CD4-positive, CD25-positive, alpha-beta regulatory T cell (primary cell): Measurements from ENCODE around the gene CUX1. TPM values are rescaled to one million over a fixed set of nuclear protein-coding genes. Genes with fewer than 3 reads are reported as not detected.
A peak's percentile ranks its signal among the peaks of the same experiment; 100 is the strongest.
"Not testable (repeated sequence)": the region's sequence is repeated elsewhere in the genome, so short reads cannot be mapped to it uniquely, and the experiment has no call there.

Experiments
- ATAC-seq, 2 donors: fragments of 150-1000 bp; cut with Tn5 transposase; one replicate each; pipeline ENCODE4 v1.10.0; 2021; ENCODE audit warnings: low read depth in 2 of 2, moderate number of reproducible peaks in 2 of 2, moderate library complexity in 1 of 2
- DNase-seq, 3 donors: peaks; one replicate each; pipeline versions ENCODE4 v3.0.0 to v3.0.0-alpha.2; 2012 to 2022; ENCODE audit warnings: mixed read lengths in 1 of 3
- H3K27ac ChIP-seq: one replicate; pipeline ENCODE4 v1.7.0; 2013; ENCODE audit warnings: mild to moderate bottlenecking, low read length; ENCODE audit not compliant: insufficient read depth, poor library complexity, severe bottlenecking
- H3K27me3 ChIP-seq: one replicate; pipeline ENCODE4 v1.7.0; 2013; ENCODE audit warnings: low read length; ENCODE audit not compliant: control insufficient read depth, insufficient read depth
- H3K36me3 ChIP-seq: one replicate; pipeline ENCODE4 v1.7.0; 2013; ENCODE audit warnings: mild to moderate bottlenecking, low read length, moderate library complexity; ENCODE audit not compliant: control insufficient read depth, insufficient read depth
- H3K4me1 ChIP-seq: 2 replicates; pipeline ENCODE4 v1.7.0; 2013; ENCODE audit warnings: mild to moderate bottlenecking, low read length; ENCODE audit not compliant: insufficient read depth, control insufficient read depth, poor library complexity, severe bottlenecking
- H3K4me3 ChIP-seq: one replicate; pipeline ENCODE4 v1.7.0; 2013; ENCODE audit warnings: low read depth, mild to moderate bottlenecking, low read length, moderate library complexity
- H3K9me3 ChIP-seq, 2 experiments: 1 replicate in 1 of 2; 2 replicates in 1 of 2; pipeline ENCODE4 v1.7.0; 2013; ENCODE audit warnings: low read length in 2 of 2, mild to moderate bottlenecking in 1 of 2, moderate library complexity in 1 of 2; ENCODE audit not compliant: control insufficient read depth in 2 of 2
- H3K27ac Mint-ChIP-seq, 3 donors: one replicate each; pipeline ENCODE4 v1.8.0; 2020 to 2022; ENCODE audit warnings: mild to moderate bottlenecking in 3 of 3, mixed read lengths in 3 of 3, moderate library complexity in 2 of 3
- H3K27me3 Mint-ChIP-seq: one replicate; pipeline ENCODE4 v1.8.0; 2022; ENCODE audit warnings: mild to moderate bottlenecking, mixed read lengths
- H3K36me3 Mint-ChIP-seq: one replicate; pipeline ENCODE4 v1.8.0; 2020; ENCODE audit warnings: mixed read lengths
- H3K4me1 Mint-ChIP-seq, 4 donors: one replicate each; pipeline ENCODE4 v1.8.0; 2020 to 2022; ENCODE audit warnings: mixed read lengths in 4 of 4, mild to moderate bottlenecking in 1 of 4
- H3K4me3 Mint-ChIP-seq, 4 donors: one replicate each; pipeline ENCODE4 v1.8.0; 2020 to 2022; ENCODE audit warnings: mild to moderate bottlenecking in 4 of 4, mixed read lengths in 4 of 4, moderate library complexity in 3 of 4
- H3K9me3 Mint-ChIP-seq, 7 donors: one replicate each; pipeline ENCODE4 v1.8.0; 2020 to 2022; ENCODE audit warnings: mixed read lengths in 7 of 7, mild to moderate bottlenecking in 3 of 7, moderate library complexity in 2 of 7
- polyA plus RNA-seq, 4 donors: library from polyadenylated mRNA; unstranded; fragments of 300-500 nt; fragmentation: Illumina TruSeq; gene quantifications; one replicate each; pipeline ENCODE4 v1.2.3, GENCODE V29; 2021
- total RNA-seq: library from RNA; stranded (reverse); gene quantifications from one replicate; pipeline ENCODE4 v1.2.3, GENCODE V29; 2022

CUX1 gene
- total and polyA plus RNA-seq, 5 donors from 2014 or later = 6.0 to 45.1 (median 7.8) TPM

- no peak for ATAC-seq
- no peak overlapping the region for H3K4me3 ChIP-seq
- H3K9me3 ChIP-seq = no peaks in the 10 kb centered on the region
- no peaks in the 10 kb centered on the region for H3K36me3 ChIP-seq
- no peak overlapping the region for H3K27ac ChIP-seq
- Mint-ChIP-seq H3K4me1 (no peaks in the 10 kb centered on the region), H3K27ac (no peak overlapping the region), H3K4me3 (no peak overlapping the region), H3K27me3 (no peaks in the 10 kb centered on the region), H3K36me3 (peaks cover 23% of the 10 kb centered on the region), H3K9me3 (no peaks in the 10 kb centered on the region)
- H3K4me1 ChIP-seq = no peaks in the 10 kb centered on the region
- DNase-seq = no peak
- H3K27me3 ChIP-seq = no peaks in the 10 kb centered on the region
Measured at GRCh38 chr7:102173669-102174068, 356.2 kb downstream of the CUX1 start.

GRCh38 chr7:102175423-102176170 lies 358.2 kb downstream of the CUX1 start:
- no peak for ATAC-seq

GRCh38 chr7:102178410-102178809 lies 361.0 kb downstream of the CUX1 start:
- DNase-seq (no peak), ATAC-seq (no peak)
- peaks cover 0 to 3% (median 0%) of the 10 kb centered on the region in 7 donors for H3K9me3 Mint-ChIP-seq
- Histone ChIP-seq H3K4me3 (no peak overlapping the region), H3K9me3 (no peaks in the 10 kb centered on the region), H3K4me1 (no peaks in the 10 kb centered on the region), H3K27ac (no peak overlapping the region), H3K27me3 (no peaks in the 10 kb centered on the region), H3K36me3 (peaks cover 9% of the 10 kb centered on the region)
- no peaks in the 10 kb centered on the region for H3K27me3 Mint-ChIP-seq
- H3K4me1 Mint-ChIP-seq = no peaks in the 10 kb centered on the region
- no peak overlapping the region for H3K27ac Mint-ChIP-seq
- H3K4me3 Mint-ChIP-seq = no peak overlapping the region
- H3K36me3 Mint-ChIP-seq = peaks cover 37% of the 10 kb centered on the region

More at GRCh38 chr7:102175423-102176170, 358.2 kb downstream of the CUX1 start:
- peak overlapping the region in 1 of 3 donors; percentile 72 for H3K27ac Mint-ChIP-seq
- peaks cover 0 to 3% (median 0%) of the 10 kb centered on the region in 7 donors for H3K9me3 Mint-ChIP-seq
- Histone ChIP-seq H3K4me3 (no peak overlapping the region), H3K4me1 (no peaks in the 10 kb centered on the region), H3K9me3 (no peaks in the 10 kb centered on the region), H3K27me3 (no peaks in the 10 kb centered on the region), H3K27ac (no peak overlapping the region), H3K36me3 (peaks cover 9% of the 10 kb centered on the region)
- H3K27me3 Mint-ChIP-seq = no peaks in the 10 kb centered on the region
- peak overlapping the region in 1 of 4 donors; percentile 32 for H3K4me3 Mint-ChIP-seq
- no peaks in the 10 kb centered on the region for H3K4me1 Mint-ChIP-seq
- peaks cover 30% of the 10 kb centered on the region for H3K36me3 Mint-ChIP-seq
- DNase-seq = no peak

- peak overlapping the region in 1 of 3 donors; percentile 26 for H3K27ac Mint-ChIP-seq
- ATAC-seq = no peak
- no peak for DNase-seq
- H3K27me3 Mint-ChIP-seq = no peaks in the 10 kb centered on the region
- H3K4me3 Mint-ChIP-seq = no peak overlapping the region
- no peak overlapping the region for H3K27ac ChIP-seq
- H3K9me3 Mint-ChIP-seq = peaks cover 0 to 3% (median 0%) of the 10 kb centered on the region in 7 donors
- no peaks in the 10 kb centered on the region for H3K27me3 ChIP-seq
- H3K36me3 Mint-ChIP-seq = peaks cover 46% of the 10 kb centered on the region
- no peaks in the 10 kb centered on the region for H3K9me3 ChIP-seq
- H3K4me1 ChIP-seq = no peaks in the 10 kb centered on the region
- no peak overlapping the region for H3K4me3 ChIP-seq
- no peaks in the 10 kb centered on the region for H3K4me1 Mint-ChIP-seq
- peaks cover 9% of the 10 kb centered on the region for H3K36me3 ChIP-seq
Measured at GRCh38 chr7:102180727-102181126, 363.3 kb downstream of the CUX1 start.

- Mint-ChIP-seq H3K27me3 (no peaks in the 10 kb centered on the region), H3K4me1 (no peaks in the 10 kb centered on the region), H3K27ac (no peak overlapping the region), H3K9me3 (peaks cover 0 to 3% (median 0%) of the 10 kb centered on the region in 7 donors), H3K4me3 (no peak overlapping the region), H3K36me3 (peaks cover 44% of the 10 kb centered on the region)
- H3K36me3 ChIP-seq = peaks cover 9% of the 10 kb centered on the region
- ATAC-seq = no peak
- H3K27me3 ChIP-seq = no peaks in the 10 kb centered on the region
- no peak overlapping the region for H3K27ac ChIP-seq
- H3K4me3 ChIP-seq = no peak overlapping the region
- H3K4me1 ChIP-seq = no peaks in the 10 kb centered on the region
- H3K9me3 ChIP-seq = no peaks in the 10 kb centered on the region
- no peak for DNase-seq
Measured at GRCh38 chr7:102181517-102181916, 364.1 kb downstream of the CUX1 start.

- H3K4me1 ChIP-seq = no peaks in the 10 kb centered on the region
- no peak for ATAC-seq
- peaks cover 9% of the 10 kb centered on the region for H3K36me3 ChIP-seq
- no peaks in the 10 kb centered on the region for H3K27me3 Mint-ChIP-seq
- H3K4me3 ChIP-seq = no peak overlapping the region
- H3K9me3 Mint-ChIP-seq = peaks cover 0 to 3% (median 0%) of the 10 kb centered on the region in 7 donors
- no peaks in the 10 kb centered on the region for H3K4me1 Mint-ChIP-seq
- no peak overlapping the region for H3K27ac Mint-ChIP-seq
- peaks cover 44% of the 10 kb centered on the region for H3K36me3 Mint-ChIP-seq
- H3K4me3 Mint-ChIP-seq = no peak overlapping the region
- no peaks in the 10 kb centered on the region for H3K9me3 ChIP-seq
- H3K27me3 ChIP-seq = no peaks in the 10 kb centered on the region
- DNase-seq = no peak
- no peak overlapping the region for H3K27ac ChIP-seq
Measured at GRCh38 chr7:102182016-102182415, 364.6 kb downstream of the CUX1 start.

- not testable (repeated sequence) for H3K9me3 ChIP-seq, H3K9me3 Mint-ChIP-seq, H3K4me1 ChIP-seq, H3K27ac ChIP-seq, DNase-seq, ATAC-seq, H3K36me3 ChIP-seq, H3K4me1 Mint-ChIP-seq, H3K27ac Mint-ChIP-seq, H3K27me3 ChIP-seq, H3K4me3 Mint-ChIP-seq, H3K4me3 ChIP-seq, H3K27me3 Mint-ChIP-seq
- H3K36me3 Mint-ChIP-seq = peaks cover 35% of the 10 kb centered on the region
Measured at GRCh38 chr7:102183848-102184247, 366.4 kb downstream of the CUX1 start.

- no peak for DNase-seq
- no peaks in the 10 kb centered on the region for H3K4me1 ChIP-seq
- H3K27me3 ChIP-seq = no peaks in the 10 kb centered on the region
- H3K4me1 Mint-ChIP-seq = no peaks in the 10 kb centered on the region
- H3K27me3 Mint-ChIP-seq = no peaks in the 10 kb centered on the region
- H3K27ac Mint-ChIP-seq = no peak overlapping the region
- no peak overlapping the region for H3K27ac ChIP-seq
- no peak for ATAC-seq
- H3K4me3 ChIP-seq = no peak overlapping the region
- H3K36me3 ChIP-seq = peaks cover 7% of the 10 kb centered on the region
- peaks cover 0 to 2% (median 0%) of the 10 kb centered on the region in 7 donors for H3K9me3 Mint-ChIP-seq
- H3K4me3 Mint-ChIP-seq = no peak overlapping the region
- H3K36me3 Mint-ChIP-seq = peaks cover 33% of the 10 kb centered on the region
- H3K9me3 ChIP-seq = no peaks in the 10 kb centered on the region
Measured at GRCh38 chr7:102184303-102184702, 366.9 kb downstream of the CUX1 start.
